ENCODE measurements around the gene VAV1. TPM values are rescaled to one million over a fixed set of nuclear protein-coding genes. Genes with fewer than 3 reads are reported as not detected.

VAV1 gene
- total RNA-seq, 4 donors from 2014 or later, result 1.0 to 2.0 (median 1.4) TPM

DNA sequence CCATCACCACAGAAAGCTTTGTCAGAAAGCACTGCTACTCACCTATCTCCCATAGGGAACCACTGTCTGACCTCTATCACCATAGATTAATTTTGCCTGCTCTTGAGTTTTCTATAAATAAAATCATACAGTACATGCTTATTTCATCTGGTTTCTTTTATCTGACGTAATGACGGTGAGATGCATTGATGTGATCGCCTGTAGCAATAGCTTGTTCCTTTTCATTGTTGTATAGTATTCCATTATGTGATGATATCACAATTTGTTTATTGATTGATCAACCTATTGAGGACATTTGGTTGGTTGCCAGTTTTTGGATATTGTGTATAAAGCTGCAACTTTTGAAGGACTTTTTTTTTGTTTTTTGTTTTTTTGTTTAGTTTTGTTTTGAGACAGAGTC lies 63.0 kb downstream of the VAV1 start:
- no peak for TF ChIP-seq POLR2A (IDR thresholded peaks at IDR 0.05)
- TF ChIP-seq, protein P1, sequence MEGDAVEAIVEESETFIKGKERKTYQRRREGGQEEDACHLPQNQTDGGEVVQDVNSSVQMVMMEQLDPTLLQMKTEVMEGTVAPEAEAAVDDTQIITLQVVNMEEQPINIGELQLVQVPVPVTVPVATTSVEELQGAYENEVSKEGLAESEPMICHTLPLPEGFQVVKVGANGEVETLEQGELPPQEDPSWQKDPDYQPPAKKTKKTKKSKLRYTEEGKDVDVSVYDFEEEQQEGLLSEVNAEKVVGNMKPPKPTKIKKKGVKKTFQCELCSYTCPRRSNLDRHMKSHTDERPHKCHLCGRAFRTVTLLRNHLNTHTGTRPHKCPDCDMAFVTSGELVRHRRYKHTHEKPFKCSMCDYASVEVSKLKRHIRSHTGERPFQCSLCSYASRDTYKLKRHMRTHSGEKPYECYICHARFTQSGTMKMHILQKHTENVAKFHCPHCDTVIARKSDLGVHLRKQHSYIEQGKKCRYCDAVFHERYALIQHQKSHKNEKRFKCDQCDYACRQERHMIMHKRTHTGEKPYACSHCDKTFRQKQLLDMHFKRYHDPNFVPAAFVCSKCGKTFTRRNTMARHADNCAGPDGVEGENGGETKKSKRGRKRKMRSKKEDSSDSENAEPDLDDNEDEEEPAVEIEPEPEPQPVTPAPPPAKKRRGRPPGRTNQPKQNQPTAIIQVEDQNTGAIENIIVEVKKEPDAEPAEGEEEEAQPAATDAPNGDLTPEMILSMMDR (IDR thresholded peaks at IDR 0.05), result no peak
- no peak for DNase-seq (ENCODE audit: low spot score in 2 of 2)
- WGBS, 2 donors, result 89 to 93% methylated on average over 3 of the region's 3 CpGs
- intact Hi-C loops (cut with DNase I; ENCODE audit: low total_unique reads), result no loop called here
- H3K4me3 ChIP-seq (ENCODE audit: low read depth, poor library complexity, severe bottlenecking), result no peak overlapping the region

DNA sequence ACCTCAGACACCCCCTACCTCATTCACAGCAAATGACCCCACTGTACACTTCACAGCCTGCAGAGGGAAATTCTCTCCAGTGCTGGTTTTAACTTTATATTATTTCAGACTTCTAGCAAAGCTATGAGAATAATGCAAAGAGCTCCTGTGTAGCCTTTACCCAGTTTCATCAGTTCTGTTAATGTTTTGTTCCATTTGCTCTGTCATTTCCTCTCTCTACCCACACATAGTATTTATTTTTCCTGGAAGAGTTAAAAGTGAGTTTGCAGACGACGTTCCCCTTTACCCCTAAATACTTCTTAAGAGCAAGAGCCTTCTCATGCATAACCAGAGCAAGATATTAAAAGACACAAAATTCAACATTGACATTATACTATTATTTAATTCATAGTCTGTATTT lies 65.0 kb downstream of the VAV1 start:
- WGBS, 2 donors, result 56 to 59% methylated on average over 2 of the region's 2 CpGs
- TF ChIP-seq, protein P1 (IDR thresholded peaks at IDR 0.05), result no peak
- TF ChIP-seq POLR2A (IDR thresholded peaks at IDR 0.05), result no peak
- no peak overlapping the region for H3K4me3 ChIP-seq (ENCODE audit: low read depth, poor library complexity, severe bottlenecking)
- no peak for DNase-seq (ENCODE audit: low spot score in 2 of 2)
- intact Hi-C loops (cut with DNase I; ENCODE audit: low total_unique reads), result no loop called here

DNA sequence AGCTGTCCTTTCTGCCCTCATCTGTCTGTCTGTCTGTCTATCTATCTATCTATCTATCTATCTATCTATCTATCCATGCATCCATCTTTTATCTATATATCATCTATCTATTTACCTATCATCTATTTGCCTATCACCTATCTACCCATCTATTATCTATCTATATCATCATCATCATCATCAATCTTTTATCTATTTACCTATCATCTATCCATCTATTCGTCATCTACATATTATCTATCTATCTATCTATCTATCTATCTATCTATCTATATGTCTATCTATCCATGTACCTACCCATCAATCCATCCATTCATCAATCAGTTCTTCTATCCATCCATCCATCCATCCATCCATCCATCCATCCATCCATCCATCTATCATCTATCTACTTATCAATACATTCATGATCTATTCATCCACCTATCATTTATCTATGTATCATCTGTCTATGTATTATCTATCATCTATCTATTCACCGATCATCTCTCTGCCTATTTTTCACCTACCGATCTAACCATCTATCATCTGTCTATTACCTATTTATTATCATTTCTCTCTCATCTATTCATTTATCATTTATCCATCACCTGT lies 65.7 kb downstream of the VAV1 start:
- 89 to 90% methylated on average over 3 of the region's 3 CpGs for WGBS, 2 donors
- H3K4me3 ChIP-seq (ENCODE audit: low read depth, poor library complexity, severe bottlenecking), result no peak overlapping the region
- intact Hi-C loops (cut with DNase I; ENCODE audit: low total_unique reads), result no loop called here
- DNase-seq (ENCODE audit: low spot score in 2 of 2), result no peak
- TF ChIP-seq POLR2A (IDR thresholded peaks at IDR 0.05), result no peak
- TF ChIP-seq, protein P1 (IDR thresholded peaks at IDR 0.05), result no peak

DNA sequence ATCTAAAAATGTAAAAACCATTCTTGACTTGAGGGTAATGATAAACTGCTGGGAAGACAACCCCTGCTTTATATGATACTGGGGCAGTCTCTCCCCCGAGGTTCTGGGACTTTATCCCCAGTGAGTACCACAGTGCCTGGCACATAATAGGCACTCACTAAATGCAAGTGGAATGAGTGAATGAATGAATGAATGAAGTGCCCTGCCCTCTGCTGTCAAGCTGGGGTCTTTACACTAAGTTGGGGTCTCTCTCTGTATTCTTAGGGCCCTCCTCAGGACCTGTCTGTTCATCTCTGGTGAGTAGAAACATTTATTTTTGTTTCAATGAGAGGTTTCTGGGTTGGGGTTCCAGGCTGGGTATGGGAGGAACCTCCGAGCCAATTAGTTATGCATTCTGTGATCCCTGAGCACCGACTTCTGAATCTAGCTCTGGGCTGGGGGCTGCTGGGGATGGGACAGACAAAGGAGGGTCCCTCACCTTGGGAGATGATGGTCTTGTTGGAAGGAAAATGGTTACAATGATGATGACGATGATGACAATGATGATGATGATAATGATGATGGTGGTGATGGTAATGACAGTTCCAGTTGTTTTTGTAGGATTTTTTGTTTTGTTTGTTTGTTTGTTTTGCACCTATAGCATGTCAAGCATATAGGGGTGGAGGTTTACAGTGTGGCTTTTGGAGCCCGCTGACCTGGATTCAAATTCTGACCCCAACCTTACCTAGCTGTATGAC lies 70.5 kb downstream of the VAV1 start:
- intact Hi-C loops (cut with DNase I; ENCODE audit: low total_unique reads), result no loop called here
- H3K4me3 ChIP-seq (ENCODE audit: low read depth, poor library complexity, severe bottlenecking), result no peak overlapping the region
- no peak for DNase-seq (ENCODE audit: low spot score in 2 of 2)
- no peak for TF ChIP-seq POLR2A (IDR thresholded peaks at IDR 0.05)
- TF ChIP-seq, protein P1 (IDR thresholded peaks at IDR 0.05), result no peak
- WGBS, 2 donors, result 72 to 85% methylated on average over 5 of the region's 5 CpGs

DNA sequence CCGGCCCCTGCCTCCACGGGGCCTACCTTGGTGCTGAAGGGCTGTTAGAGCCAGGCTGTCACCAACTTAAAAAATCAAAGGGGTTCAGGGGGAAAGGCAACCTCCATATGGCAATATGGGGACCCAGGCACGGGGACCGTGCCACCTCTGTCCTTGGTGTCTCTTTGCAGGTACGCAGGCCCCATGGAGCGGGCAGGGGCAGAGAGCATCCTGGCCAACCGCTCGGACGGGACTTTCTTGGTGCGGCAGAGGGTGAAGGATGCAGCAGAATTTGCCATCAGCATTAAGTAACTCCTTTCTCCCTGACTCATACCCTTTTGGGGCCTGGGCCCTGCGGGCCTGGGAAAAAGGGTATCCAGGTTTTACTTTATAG lies 75.3 kb downstream of the VAV1 start:
- no peak for DNase-seq (ENCODE audit: low spot score in 2 of 2)

More for the DNA sequence above, 75.3 kb downstream of the VAV1 start:
- H3K4me3 ChIP-seq (ENCODE audit: low read depth, poor library complexity, severe bottlenecking), result no peak overlapping the region
- intact Hi-C loops (cut with DNase I; ENCODE audit: low total_unique reads), result no loop called here
- WGBS, 2 donors, result 88 to 92% methylated on average over 11 of the region's 11 CpGs
- no peak for TF ChIP-seq POLR2A (IDR thresholded peaks at IDR 0.05)
- TF ChIP-seq, protein P1 (IDR thresholded peaks at IDR 0.05), result no peak
